HEK293 (cell line): ENCODE measurements around the gene TPST2.

Source experiments
- CTCF ChIA-PET: fragments of 350-600 bp; formaldehyde crosslinking; extraction: SDS; loops from one replicate; lab custom pipeline; 2021; ENCODE audit warnings: antibody characterized with exemption; lab: Yijun Ruan, JAX
- POLR2A ChIA-PET: fragments of 300-600 bp; formaldehyde crosslinking; extraction: SDS; loops from one replicate; lab custom pipeline; 2020; ENCODE audit warnings: antibody characterized with exemption, inconsistent platforms; lab: Yijun Ruan, JAX
- H3K27ac ChIP-seq: fragments of 200-500 bp; sonication (Bioruptor generic); 2 replicates; pipeline ENCODE4 v1.5.1; 2014; ENCODE audit warnings: low read depth, low read length, control low read depth, inconsistent platforms; ENCODE audit errors: extremely low read depth
- H3K36me3 ChIP-seq, 2 experiments: fragments of 200-500 bp in 1 of 2; sonication (Bioruptor generic) in 1 of 2; 1 replicate in 1 of 2; 2 replicates in 1 of 2; pipeline ENCODE4 v1.5.1; 2014 to 2017; ENCODE audit warnings: inconsistent platforms in 2 of 2, low read length in 2 of 2; ENCODE audit not compliant: control insufficient read depth in 2 of 2, insufficient read depth in 1 of 2
- H3K4me1 ChIP-seq: fragments of 200-500 bp; sonication (Bioruptor generic); 2 replicates; pipeline ENCODE4 v1.5.1; 2014; ENCODE audit warnings: mild to moderate bottlenecking, low read length, inconsistent platforms; ENCODE audit not compliant: control insufficient read depth, insufficient read depth
- H3K4me3 ChIP-seq: 2 replicates; pipeline ENCODE4 v1.5.1; 2011; ENCODE audit warnings: low read depth, mild to moderate bottlenecking, control low read depth, low read length, moderate library complexity
- H3K9me3 ChIP-seq: fragments of 200-500 bp; sonication (Bioruptor generic); 2 replicates; pipeline ENCODE4 v1.5.1; 2014; ENCODE audit warnings: low read depth, low read length, inconsistent platforms; ENCODE audit not compliant: control insufficient read depth, insufficient read depth
- AEBP2 ChIP-seq: fragments of 450-650 bp; formaldehyde crosslinking; IDR thresholded peaks from 2 replicates; pipeline ENCODE4 v1.5.1; 2016; ENCODE audit warnings: missing biosample characterization, missing genetic modification characterization, borderline replicate concordance
- KLF10 ChIP-seq: fragments of 450-650 bp; IDR thresholded peaks from 2 replicates; pipeline ENCODE4 v1.5.1; 2018; ENCODE audit warnings: missing biosample characterization, mild to moderate bottlenecking, missing genetic modification characterization
- ZBTB49 ChIP-seq: fragments of 450-650 bp; formaldehyde crosslinking; IDR thresholded peaks from 2 replicates; pipeline ENCODE4 v1.5.1; 2016; ENCODE audit warnings: missing biosample characterization, missing genetic modification characterization, low read depth
- ZNF132 ChIP-seq: fragments of 450-650 bp; formaldehyde crosslinking; IDR thresholded peaks from 2 replicates; pipeline ENCODE4 v1.5.1; 2017; ENCODE audit warnings: missing biosample characterization, missing genetic modification characterization, borderline replicate concordance
- ZNF133 ChIP-seq: fragments of 450-650 bp; formaldehyde crosslinking; IDR thresholded peaks from 2 replicates; pipeline ENCODE4 v1.5.1; 2016; ENCODE audit warnings: missing biosample characterization, missing genetic modification characterization
- ZNF202 ChIP-seq: fragments of 450-650 bp; formaldehyde crosslinking; IDR thresholded peaks from 2 replicates; pipeline ENCODE4 v1.5.1; 2016; ENCODE audit warnings: missing biosample characterization, missing genetic modification characterization, borderline replicate concordance
- ZNF221 ChIP-seq: fragments of 450-650 bp; formaldehyde crosslinking; IDR thresholded peaks from 2 replicates; pipeline ENCODE4 v1.5.1; 2017; ENCODE audit warnings: missing biosample characterization, missing genetic modification characterization, borderline replicate concordance
- ZNF354C ChIP-seq: fragments of 450-650 bp; formaldehyde crosslinking; IDR thresholded peaks from 2 replicates; pipeline ENCODE4 v1.5.1; 2016; ENCODE audit warnings: missing biosample characterization, missing genetic modification characterization, low read depth, borderline replicate concordance
- ZNF398 ChIP-seq: fragments of 450-650 bp; formaldehyde crosslinking; IDR thresholded peaks from 2 replicates; pipeline ENCODE4 v1.5.1; 2017; ENCODE audit warnings: missing biosample characterization, missing genetic modification characterization
- ZNF449 ChIP-seq: fragments of 450-650 bp; formaldehyde crosslinking; IDR thresholded peaks from 2 replicates; pipeline ENCODE4 v1.5.1; 2017; ENCODE audit warnings: missing biosample characterization, mild to moderate bottlenecking, missing genetic modification characterization, moderate library complexity
- ZNF518A ChIP-seq: fragments of 450-650 bp; formaldehyde crosslinking; conservative IDR thresholded peaks from 2 replicates; pipeline ENCODE4 v1.5.1; 2016; ENCODE audit warnings: low read depth, missing biosample characterization, missing genetic modification characterization
- ZNF549 ChIP-seq: fragments of 450-650 bp; IDR thresholded peaks from 2 replicates; pipeline ENCODE4 v1.5.1; 2018; ENCODE audit warnings: missing biosample characterization, missing genetic modification characterization, mild to moderate bottlenecking, inconsistent platforms, moderate library complexity
- ZNF555 ChIP-seq: fragments of 450-650 bp; formaldehyde crosslinking; conservative IDR thresholded peaks from 2 replicates; pipeline ENCODE4 v1.5.1; 2017; ENCODE audit warnings: missing biosample characterization, mild to moderate bottlenecking, missing genetic modification characterization, inconsistent platforms
- ZNF561 ChIP-seq: fragments of 450-650 bp; IDR thresholded peaks from 2 replicates; pipeline ENCODE4 v1.5.1; 2018; ENCODE audit warnings: missing biosample characterization, missing genetic modification characterization, borderline replicate concordance
- ZNF645 ChIP-seq: fragments of 450-650 bp; formaldehyde crosslinking; IDR thresholded peaks from 2 replicates; pipeline ENCODE4; 2016; ENCODE audit warnings: missing biosample characterization, missing genetic modification characterization
- ZNF664 ChIP-seq: fragments of 450-650 bp; formaldehyde crosslinking; IDR thresholded peaks from 2 replicates; pipeline ENCODE4 v1.5.1; 2016; ENCODE audit warnings: missing biosample characterization, missing genetic modification characterization
- ZNF701 ChIP-seq: fragments of 450-650 bp; formaldehyde crosslinking; IDR thresholded peaks from 2 replicates; pipeline ENCODE4 v1.5.1; 2016; ENCODE audit warnings: missing biosample characterization, missing genetic modification characterization
- ZNF747 ChIP-seq: fragments of 450-650 bp; formaldehyde crosslinking; IDR thresholded peaks from 2 replicates; pipeline ENCODE4 v1.5.1; 2016; ENCODE audit warnings: missing biosample characterization, missing genetic modification characterization

The TPST2 gene

GRCh38 chr22:26597026-26597425 lies 7.1 kb upstream of the TPST2 start (continued):
- TF ChIP-seq ZNF202 (tag by site-specific recombination) = no peak
- TF ChIP-seq ZNF555 (tag by site-specific recombination) = no peak
- TF ChIP-seq ZNF398 = no peak
- no peak for TF ChIP-seq ZNF561 (tag by site-specific recombination)

- Histone ChIP-seq H3K36me3 (no peaks in the 10 kb centered on the region), H3K4me3 (no peak overlapping the region), H3K27ac (no peak overlapping the region), H3K9me3 (no peaks in the 10 kb centered on the region)
- POLR2A ChIA-PET = no interaction called here
- no peak for TF ChIP-seq ZNF133 (tag by site-specific recombination)
- no peak for TF ChIP-seq AEBP2
- no peak for TF ChIP-seq ZNF549 (tag by site-specific recombination)
- TF ChIP-seq ZBTB49 (tag by site-specific recombination) = no peak
- TF ChIP-seq ZNF449 (tag by site-specific recombination) = no peak
- no peak for TF ChIP-seq ZNF518A
- TF ChIP-seq ZNF354C (tag by site-specific recombination) = no peak
- TF ChIP-seq ZNF664 (tag by site-specific recombination) = no peak
- no peak for TF ChIP-seq ZNF645 (tag by site-specific recombination)
- no peak for TF ChIP-seq ZNF132 (tag by site-specific recombination)
- no peak for TF ChIP-seq ZNF747
- TF ChIP-seq ZNF221 (tag by site-specific recombination) = no peak
- no peak for TF ChIP-seq KLF10
- TF ChIP-seq ZNF701 (tag by site-specific recombination) = no peak
- TF ChIP-seq, all 188 proteins: peak for 0
- CTCF ChIA-PET = interaction anchor here (1.1 kb wide), 1 partner anchor 80 kb away, joined by 5 read pairs; no protein-coding TSS in a partner anchor
- H3K4me1 ChIP-seq = no peaks in the 10 kb centered on the region
These were observed 3.8 kb upstream of the TPST2 start for GRCh38 chr22:26593763-26594162.
